HepG2 (cell line): Measurements from ENCODE around the gene SP1. TPM values are rescaled to one million over a fixed set of nuclear protein-coding genes. Genes with fewer than 3 reads are reported as not detected.

Source experiments
- ATAC-seq: fragments of 200-7000 bp; cut with Tn5 transposase; 3 replicates; pipeline ENCODE4 v1.9.1; 2020; ENCODE audit warnings: mild to moderate bottlenecking, moderate library complexity
- BruUV-seq: library from RNA; stranded (reverse); fragments of 400-500 nt; replicated peaks from 2 replicates; lab custom pipeline; 2021; lab: Mats Ljungman, UMichigan
- CTCF ChIA-PET: fragments of 300-600 bp; formaldehyde crosslinking; extraction: SDS; loops from one replicate; lab custom pipeline; 2021; ENCODE audit warnings: low total read pairs, inconsistent platforms, low intra/inter-chr PET ratio; lab: Yijun Ruan, JAX
- POLR2A ChIA-PET: fragments of 350-600 bp; sonication (Branson Sonifier 250); formaldehyde crosslinking; loops from one replicate; lab custom pipeline; 2020; ENCODE audit warnings: antibody characterized with exemption, inconsistent platforms; lab: Yijun Ruan, JAX
- DNase-seq: peaks from one replicate; pipeline ENCODE4 v3.0.0-alpha.2; 2015; ENCODE audit warnings: low spot score
- FAIRE-seq: peaks from 3 replicates; lab custom pipeline; 2011; peaks lifted over from hg19 to GRCh38; lab: Jason Lieb, UNC
- H2AFZ ChIP-seq: one replicate; pipeline ENCODE4 v1.6.1; 2011; ENCODE audit warnings: low read length, inconsistent platforms
- H3K27ac ChIP-seq: fragments of 300-600 bp; 3 replicates; pipeline ENCODE4 v1.8.0; 2011; ENCODE audit warnings: mixed run types, mild to moderate bottlenecking, mixed read lengths, low read length, inconsistent platforms; ENCODE audit not compliant: insufficient read depth; ENCODE audit errors: extremely low read length
- H3K27me3 ChIP-seq, 2 experiments: fragments of 200-600 bp in 1 of 2; 2 replicates in 1 of 2; 3 replicates in 1 of 2; pipeline versions ENCODE4 v1.6.0 to v1.8.0; 2011; ENCODE audit warnings: low read length in 2 of 2, mild to moderate bottlenecking in 2 of 2, moderate library complexity in 2 of 2, inconsistent platforms in 1 of 2; ENCODE audit not compliant: insufficient read depth in 2 of 2, control insufficient read depth in 1 of 2
- H3K36me3 ChIP-seq, 2 experiments: fragments of 200-600 bp in 1 of 2; replicated peaks in 1 of 2; 2 replicates in 1 of 2; 3 replicates in 1 of 2; pipeline versions ENCODE4 v1.5.1 to v1.8.0; 2011; ENCODE audit warnings: low read length in 2 of 2, inconsistent platforms in 1 of 2; ENCODE audit not compliant: insufficient read depth in 2 of 2, control insufficient read depth in 1 of 2
- H3K4me1 ChIP-seq: 2 replicates; pipeline ENCODE4 v1.5.1; 2012; ENCODE audit warnings: low read length, inconsistent platforms; ENCODE audit not compliant: insufficient read depth
- H3K4me2 ChIP-seq: 2 replicates; pipeline ENCODE4 v1.6.0; 2011; ENCODE audit warnings: low read depth, low read length, inconsistent platforms
- H3K4me3 ChIP-seq, 3 experiments: fragments of 200-600 bp in 1 of 3; sonication (generic), shearing (Covaris generic) in 1 of 3; replicated peaks in 1 of 3; 2 replicates each; pipeline ENCODE4 v1.5.1; 2011 to 2016; ENCODE audit warnings: low read length in 3 of 3, inconsistent platforms in 2 of 3, low read depth in 2 of 3, mild to moderate bottlenecking in 2 of 3, control low read depth in 1 of 3, mixed read lengths in 1 of 3; ENCODE audit not compliant: insufficient read depth in 1 of 3
- H3K79me2 ChIP-seq: one replicate; pipeline ENCODE4 v1.6.1; 2011; ENCODE audit warnings: low read length, inconsistent platforms; ENCODE audit not compliant: insufficient read depth
- H3K9ac ChIP-seq: 2 replicates; pipeline ENCODE4 v1.6.0; 2011; ENCODE audit warnings: mild to moderate bottlenecking, low read depth, low read length, inconsistent platforms; ENCODE audit not compliant: insufficient read depth
- H3K9me3 ChIP-seq: 2 replicates; pipeline ENCODE4 v1.5.1; 2012; ENCODE audit warnings: mild to moderate bottlenecking, low read length
- H4K20me1 ChIP-seq: 2 replicates; pipeline ENCODE4 v1.6.0; 2011; ENCODE audit warnings: inconsistent platforms, mild to moderate bottlenecking, low read length, moderate library complexity; ENCODE audit not compliant: insufficient read depth
- ESRRA ChIP-seq: sonication (generic); formaldehyde crosslinking; IDR thresholded peaks from 2 replicates; pipeline ENCODE4 v1.5.1; 2020; ENCODE audit warnings: mild to moderate bottlenecking, low read depth, missing genetic modification reagents
- HDAC1 ChIP-seq: sonication (generic); formaldehyde crosslinking; IDR thresholded peaks from 2 replicates; pipeline ENCODE4 v1.5.1; 2020; ENCODE audit warnings: mild to moderate bottlenecking, missing genetic modification reagents
- MEIS2 ChIP-seq: sonication (generic); formaldehyde crosslinking; IDR thresholded peaks from 2 replicates; pipeline ENCODE4 v1.9.0; 2021; ENCODE audit warnings: mild to moderate bottlenecking, missing genetic modification reagents
- POLR2AphosphoS2 ChIP-seq: IDR thresholded peaks from 2 replicates; pipeline ENCODE4 v1.6.1; 2011; ENCODE audit warnings: low read depth, low read length, improper control_type of control experiment
- RBM22 ChIP-seq: fragments of 200-400 bp; formaldehyde crosslinking; optimal IDR thresholded peaks from 2 replicates; pipeline ENCODE3; 2017; ENCODE audit warnings: mild to moderate bottlenecking, low read length, moderate library complexity
- RBM39 ChIP-seq: fragments of 200-400 bp; formaldehyde crosslinking; IDR thresholded peaks from one replicate; pipeline ENCODE4 v1.6.1; 2018; ENCODE audit warnings: antibody characterized with exemption, mild to moderate bottlenecking, low read depth, low read length; ENCODE audit not compliant: poor library complexity, severe bottlenecking
- SIX1 ChIP-seq: sonication (generic); formaldehyde crosslinking; IDR thresholded peaks from 2 replicates; pipeline ENCODE4 v1.4.0; 2020; ENCODE audit warnings: missing genetic modification reagents, borderline replicate concordance
- SMC3 ChIP-seq: IDR thresholded peaks from 2 replicates; pipeline ENCODE4 v1.6.1; 2011; ENCODE audit warnings: low read length, improper control_type of control experiment
- SRSF1 ChIP-seq: fragments of 200-400 bp; formaldehyde crosslinking; optimal IDR thresholded peaks from 2 replicates; pipeline ENCODE3; 2017; ENCODE audit warnings: mild to moderate bottlenecking, low read depth, low read length, moderate library complexity
- ZBTB42 ChIP-seq: sonication (generic); formaldehyde crosslinking; IDR thresholded peaks from 2 replicates; pipeline ENCODE4 v1.5.0; 2020; ENCODE audit warnings: mild to moderate bottlenecking, missing genetic modification reagents
- ZNF20 ChIP-seq: sonication (generic); formaldehyde crosslinking; IDR thresholded peaks from 2 replicates; pipeline ENCODE4 v1.4.0; 2020; ENCODE audit warnings: mild to moderate bottlenecking, moderate library complexity, missing genetic modification reagents
- ZNF451 ChIP-seq: sonication (generic); formaldehyde crosslinking; IDR thresholded peaks from 2 replicates; pipeline ENCODE4 v1.5.0; 2020; ENCODE audit warnings: mild to moderate bottlenecking, missing genetic modification reagents
- ZNF577 ChIP-seq: sonication (generic); formaldehyde crosslinking; IDR thresholded peaks from 2 replicates; pipeline ENCODE4 v1.4.0; 2020; ENCODE audit warnings: mild to moderate bottlenecking, low read depth, missing genetic modification reagents, borderline replicate concordance
- ZNF720 ChIP-seq: sonication (generic); formaldehyde crosslinking; IDR thresholded peaks from 2 replicates; pipeline ENCODE4 v1.4.0; 2020; ENCODE audit warnings: missing genetic modification reagents
- ZZZ3 ChIP-seq: sonication (generic); formaldehyde crosslinking; IDR thresholded peaks from 2 replicates; pipeline ENCODE4 v1.4.0; 2020; ENCODE audit warnings: missing genetic modification reagents, mild to moderate bottlenecking, borderline replicate concordance
- WGBS: methylation state at CpG from one replicate; pipeline ENCODE4 v1.1.6; 2017; ENCODE audit warnings: low lambda C conversion rate; 5-methylcytosine and 5-hydroxymethylcytosine counted together
- in situ Hi-C: cut with HindIII; loops from 2 replicates; pipeline ENCODE4 v1.10.0; 2017; ENCODE audit warnings: low pct_unique_long_range_greater_than_20kb; ENCODE audit not compliant: extremely low pct_ligation_motif_present
- intact Hi-C: fragments of 100-400 bp; cut with micrococcal nuclease; formaldehyde crosslinking; loops from one replicate; pipeline ENCODE4 v1.10.0; 2022; ENCODE audit not compliant: unreplicated experiment
- polyA plus RNA-seq, 8 experiments: library from polyadenylated mRNA; depleted of rRNA in 3 of 8; stranded (reverse) in 7 of 8; unstranded in 1 of 8; fragments of >200 nt; fragmentation: Illumina TruSeq in 4 of 8; extraction: Trizol in 4 of 8; gene quantifications; 2 replicates each; pipeline versions ENCODE4 v1.2.1 to v1.2.3, GENCODE V29; 2011 to 2016; ENCODE audit warnings: low read depth in 4 of 8, missing spikeins in 1 of 8, mixed read lengths in 1 of 8; ENCODE audit not compliant: insufficient read depth in 1 of 8
- total RNA-seq, 5 experiments: library from RNA; depleted of rRNA; stranded (reverse); fragments of >200 nt; fragmentation: Illumina TruSeq; extraction: Trizol; gene quantifications; 2 replicates each; pipeline ENCODE4 v1.2.3, GENCODE V29; 2016; ENCODE audit warnings: low read depth in 1 of 5
- TF ChIP-seq, protein P1 (sequence below): sonication (generic); IDR thresholded peaks from 2 replicates; pipeline ENCODE4 v1.6.1; 2016; ENCODE audit warnings: low read depth, borderline replicate concordance
- TF ChIP-seq, protein P2 (sequence below): sonication (generic); formaldehyde crosslinking; IDR thresholded peaks from 2 replicates; pipeline ENCODE4 v1.5.1; 2020; ENCODE audit warnings: missing genetic modification reagents, mild to moderate bottlenecking, borderline replicate concordance
- TF ChIP-seq, protein P3 (sequence below): sonication (generic); formaldehyde crosslinking; IDR thresholded peaks from 2 replicates; pipeline ENCODE4 v1.5.0; 2020; ENCODE audit warnings: mild to moderate bottlenecking, missing genetic modification reagents
- TF ChIP-seq, protein P4 (sequence below): sonication (generic); formaldehyde crosslinking; IDR thresholded peaks from 2 replicates; pipeline ENCODE4 v1.8.0; 2022; ENCODE audit warnings: mild to moderate bottlenecking, missing genetic modification reagents
- TF ChIP-seq, protein P5 (sequence below): sonication (generic); formaldehyde crosslinking; IDR thresholded peaks from 2 replicates; pipeline ENCODE4 v1.4.0; 2020; ENCODE audit warnings: missing genetic modification reagents; ENCODE audit errors: not compliant biosample characterization

Gene SP1
- total and polyA plus RNA-seq, 2 of the 13 experiments (the other 11 are each of a cell fraction or from before 2014, with no cell fraction given): 26.5 to 27.5 TPM

DNA sequence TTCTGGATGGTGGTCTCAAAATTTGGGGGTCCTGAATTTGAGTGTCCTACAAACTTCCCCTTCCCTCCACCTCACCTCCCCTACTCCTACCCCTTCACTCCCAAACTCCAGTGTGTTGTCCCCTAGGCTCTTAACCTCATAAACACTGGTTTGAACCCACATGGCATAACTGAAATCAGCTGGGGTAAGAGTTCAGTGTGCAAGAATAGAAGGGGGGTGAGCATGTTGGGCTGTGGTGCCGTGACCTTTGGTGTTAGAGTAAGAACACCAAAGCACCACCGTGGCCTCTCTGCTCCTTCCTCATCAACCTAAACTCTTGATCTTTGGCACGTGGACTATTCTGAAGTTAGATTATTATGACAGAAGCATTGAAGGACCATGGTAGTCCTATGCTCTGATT is 83.0 kb downstream of the SP1 start:
- Histone ChIP-seq H4K20me1 (peaks cover 77% of the 10 kb centered on the region), H3K4me2 (no peak overlapping the region), H2AFZ (no peak overlapping the region), H3K27ac (peak overlapping the region; percentile 19), H3K4me3 (no peak overlapping the region), H3K27me3 (no peaks in the 10 kb centered on the region), H3K9ac (no peak overlapping the region), H3K9me3 (no peaks in the 10 kb centered on the region), H3K79me2 (peaks cover 66% of the 10 kb centered on the region), H3K4me1 (peaks cover 57% of the 10 kb centered on the region), H3K36me3 (peaks cover 35 to 98% of the 10 kb centered on the region in 2 experiments)
- POLR2A ChIA-PET: interaction anchor here (1.2 to 1.8 kb wide), 2 partner anchors 9 to 38 kb away, joined by 4 to 8 read pairs; partner anchors contain the start of genes MAP3K12 and TARBP2
- DNase-seq (no peak), FAIRE-seq (no peak), ATAC-seq (peak; percentile 24)
- BruUV-seq: no TSS peak
- intact Hi-C loops (no loop called here), in situ Hi-C loops (no loop called here)
- 79% methylated on average over 3 of the region's 3 CpGs for WGBS
- CTCF ChIA-PET: no interaction called here
- no peak for TF ChIP-seq MEIS2 (CRISPR knock-in tag)
- TF ChIP-seq, protein P1, sequence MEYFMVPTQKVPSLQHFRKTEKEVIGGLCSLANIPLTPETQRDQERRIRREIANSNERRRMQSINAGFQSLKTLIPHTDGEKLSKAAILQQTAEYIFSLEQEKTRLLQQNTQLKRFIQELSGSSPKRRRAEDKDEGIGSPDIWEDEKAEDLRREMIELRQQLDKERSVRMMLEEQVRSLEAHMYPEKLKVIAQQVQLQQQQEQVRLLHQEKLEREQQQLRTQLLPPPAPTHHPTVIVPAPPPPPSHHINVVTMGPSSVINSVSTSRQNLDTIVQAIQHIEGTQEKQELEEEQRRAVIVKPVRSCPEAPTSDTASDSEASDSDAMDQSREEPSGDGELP: peak; percentile 52
- TF ChIP-seq, protein P2, sequence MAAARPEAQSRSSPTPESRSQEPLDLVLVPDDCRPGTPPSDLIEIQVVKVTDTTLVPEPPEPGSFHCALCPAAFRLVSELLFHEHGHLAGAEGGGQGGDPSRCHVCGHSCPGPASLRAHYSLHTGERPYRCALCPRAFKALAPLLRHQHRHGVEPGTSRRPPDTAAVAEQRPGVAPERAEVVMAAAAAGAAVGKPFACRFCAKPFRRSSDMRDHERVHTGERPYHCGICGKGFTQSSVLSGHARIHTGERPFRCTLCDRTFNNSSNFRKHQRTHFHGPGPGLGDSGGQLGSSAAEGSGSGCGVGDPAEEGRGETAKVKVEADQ (CRISPR knock-in tag): no peak
- TF ChIP-seq SMC3: no peak
- no peak for TF ChIP-seq RBM39
- no peak for TF ChIP-seq ZNF720 (CRISPR knock-in tag)
- TF ChIP-seq POLR2AphosphoS2: peak; percentile 70; the same call in 1 of the 2 replicates
- TF ChIP-seq ZZZ3 (CRISPR knock-in tag): no peak
- TF ChIP-seq ZBTB42 (CRISPR knock-in tag): no peak
- TF ChIP-seq ZNF20: no peak
- peak; percentile 75 for TF ChIP-seq RBM22
- TF ChIP-seq SIX1 (CRISPR knock-in tag): no peak
- TF ChIP-seq, protein P3, sequence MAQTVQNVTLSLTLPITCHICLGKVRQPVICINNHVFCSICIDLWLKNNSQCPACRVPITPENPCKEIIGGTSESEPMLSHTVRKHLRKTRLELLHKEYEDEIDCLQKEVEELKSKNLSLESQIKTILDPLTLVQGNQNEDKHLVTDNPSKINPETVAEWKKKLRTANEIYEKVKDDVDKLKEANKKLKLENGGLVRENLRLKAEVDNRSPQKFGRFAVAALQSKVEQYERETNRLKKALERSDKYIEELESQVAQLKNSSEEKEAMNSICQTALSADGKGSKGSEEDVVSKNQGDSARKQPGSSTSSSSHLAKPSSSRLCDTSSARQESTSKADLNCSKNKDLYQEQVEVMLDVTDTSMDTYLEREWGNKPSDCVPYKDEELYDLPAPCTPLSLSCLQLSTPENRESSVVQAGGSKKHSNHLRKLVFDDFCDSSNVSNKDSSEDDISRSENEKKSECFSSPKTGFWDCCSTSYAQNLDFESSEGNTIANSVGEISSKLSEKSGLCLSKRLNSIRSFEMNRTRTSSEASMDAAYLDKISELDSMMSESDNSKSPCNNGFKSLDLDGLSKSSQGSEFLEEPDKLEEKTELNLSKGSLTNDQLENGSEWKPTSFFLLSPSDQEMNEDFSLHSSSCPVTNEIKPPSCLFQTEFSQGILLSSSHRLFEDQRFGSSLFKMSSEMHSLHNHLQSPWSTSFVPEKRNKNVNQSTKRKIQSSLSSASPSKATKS: no peak
- TF ChIP-seq SRSF1: no peak
- TF ChIP-seq ZNF577: no peak
- TF ChIP-seq ESRRA (CRISPR knock-in tag): no peak
- no peak for TF ChIP-seq HDAC1 (CRISPR knock-in tag)
- TF ChIP-seq, protein P4, sequence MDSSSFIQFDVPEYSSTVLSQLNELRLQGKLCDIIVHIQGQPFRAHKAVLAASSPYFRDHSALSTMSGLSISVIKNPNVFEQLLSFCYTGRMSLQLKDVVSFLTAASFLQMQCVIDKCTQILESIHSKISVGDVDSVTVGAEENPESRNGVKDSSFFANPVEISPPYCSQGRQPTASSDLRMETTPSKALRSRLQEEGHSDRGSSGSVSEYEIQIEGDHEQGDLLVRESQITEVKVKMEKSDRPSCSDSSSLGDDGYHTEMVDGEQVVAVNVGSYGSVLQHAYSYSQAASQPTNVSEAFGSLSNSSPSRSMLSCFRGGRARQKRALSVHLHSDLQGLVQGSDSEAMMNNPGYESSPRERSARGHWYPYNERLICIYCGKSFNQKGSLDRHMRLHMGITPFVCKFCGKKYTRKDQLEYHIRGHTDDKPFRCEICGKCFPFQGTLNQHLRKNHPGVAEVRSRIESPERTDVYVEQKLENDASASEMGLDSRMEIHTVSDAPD (CRISPR knock-in tag): no peak
- no peak for TF ChIP-seq ZNF451 (CRISPR knock-in tag)
- TF ChIP-seq, protein P5, sequence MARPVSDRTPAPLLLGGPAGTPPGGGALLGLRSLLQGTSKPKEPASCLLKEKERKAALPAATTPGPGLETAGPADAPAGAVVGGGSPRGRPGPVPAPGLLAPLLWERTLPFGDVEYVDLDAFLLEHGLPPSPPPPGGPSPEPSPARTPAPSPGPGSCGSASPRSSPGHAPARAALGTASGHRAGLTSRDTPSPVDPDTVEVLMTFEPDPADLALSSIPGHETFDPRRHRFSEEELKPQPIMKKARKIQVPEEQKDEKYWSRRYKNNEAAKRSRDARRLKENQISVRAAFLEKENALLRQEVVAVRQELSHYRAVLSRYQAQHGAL (CRISPR knock-in tag): no peak
